Vagina (tissue), 2 donors: Measurements from ENCODE around the gene THAP12. TPM values are rescaled to one million over a fixed set of nuclear protein-coding genes. Genes with fewer than 3 reads are reported as not detected.

ENCODE experiments used
- DNase-seq, 2 donors: peaks; one replicate each; pipeline ENCODE4 v3.0.0-alpha.2; 2017; ENCODE audit errors: extremely low spot score in 2 of 2
- H3K27ac ChIP-seq: fragments of 200-600 bp; sonication (generic); one replicate; pipeline ENCODE4 v1.5.1; 2019
- H3K27me3 ChIP-seq: fragments of 200-600 bp; sonication (generic); one replicate; pipeline ENCODE4 v1.5.1; 2019
- H3K36me3 ChIP-seq, 2 donors: fragments of 200-600 bp; sonication (generic); one replicate each; pipeline ENCODE4 v1.5.1; 2017 to 2019
- H3K4me1 ChIP-seq: fragments of 200-600 bp; sonication (generic); one replicate; pipeline ENCODE4 v1.5.1; 2019
- H3K4me3 ChIP-seq, 2 donors: fragments of 200-600 bp; sonication (generic); 1 replicate in 1 of 2; 2 replicates in 1 of 2; pipeline ENCODE4 v1.5.1; 2016 to 2019
- H3K9me3 ChIP-seq: fragments of 200-600 bp; sonication (generic); one replicate; pipeline ENCODE4 v1.5.1; 2019
- POLR2A ChIP-seq, 2 donors: fragments of 450-650 bp; IDR thresholded peaks; one replicate each; pipeline ENCODE4 v1.6.1; 2017; ENCODE audit warnings: antibody characterized with exemption in 2 of 2, mild to moderate bottlenecking in 2 of 2, moderate library complexity in 2 of 2
- POLR2AphosphoS5 ChIP-seq, 2 donors: sonication (generic); formaldehyde crosslinking; IDR thresholded peaks; one replicate each; pipeline ENCODE4 v1.9.0; 2017; ENCODE audit warnings: antibody characterized with exemption in 2 of 2, mild to moderate bottlenecking in 2 of 2, low read depth in 1 of 2; ENCODE audit not compliant: insufficient read depth in 1 of 2
- intact Hi-C: fragments of 100-400 bp; cut with DNase I; formaldehyde crosslinking; loops from one replicate; pipeline ENCODE4 v1.15.1; 2023
- total RNA-seq: library from RNA; depleted of rRNA; stranded (reverse); fragments of >200 nt; gene quantifications from one replicate; pipeline ENCODE4 v1.2.3, GENCODE V29; 2016
- TF ChIP-seq, protein P1 (sequence below), 3 experiments: fragments of 450-650 bp in 2 of 3; fragments of 200-600 bp in 1 of 3; sonication (generic) in 1 of 3; IDR thresholded peaks; one replicate each; pipeline ENCODE4 v1.5.1; 2017 to 2019; ENCODE audit warnings: antibody characterized with exemption in 3 of 3, mild to moderate bottlenecking in 2 of 3, moderate library complexity in 2 of 3

The THAP12 gene
- total RNA-seq, 1 donor from 2014 or later = 25.8 TPM

DNA sequence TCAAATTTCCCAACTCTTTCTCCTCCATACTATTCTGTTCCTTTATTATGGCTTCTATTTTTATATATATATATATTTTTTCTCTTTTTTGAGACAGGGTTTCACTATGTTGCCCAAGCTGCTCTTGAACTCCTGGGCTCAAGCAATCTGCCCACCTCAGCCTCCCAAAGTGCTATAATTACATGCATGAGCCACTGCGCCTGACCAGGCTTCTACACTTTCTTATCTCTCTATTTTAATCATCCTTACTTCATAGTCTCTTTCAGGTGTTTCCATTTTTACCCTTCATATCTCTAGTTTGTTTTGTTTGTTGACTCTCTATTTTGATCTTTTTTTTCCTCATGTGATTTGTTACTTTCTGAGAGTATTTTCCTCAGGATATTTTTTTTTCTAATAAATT is 20.0 kb upstream of the THAP12 start:
- Histone ChIP-seq H3K4me1 (no peaks in the 10 kb centered on the region), H3K36me3 (no peaks in the 10 kb centered on the region), H3K27me3 (no peaks in the 10 kb centered on the region), H3K4me3 (no peak overlapping the region), H3K27ac (no peak overlapping the region), H3K9me3 (no peaks in the 10 kb centered on the region)
- intact Hi-C loops = no loop called here
- TF ChIP-seq, protein P1, sequence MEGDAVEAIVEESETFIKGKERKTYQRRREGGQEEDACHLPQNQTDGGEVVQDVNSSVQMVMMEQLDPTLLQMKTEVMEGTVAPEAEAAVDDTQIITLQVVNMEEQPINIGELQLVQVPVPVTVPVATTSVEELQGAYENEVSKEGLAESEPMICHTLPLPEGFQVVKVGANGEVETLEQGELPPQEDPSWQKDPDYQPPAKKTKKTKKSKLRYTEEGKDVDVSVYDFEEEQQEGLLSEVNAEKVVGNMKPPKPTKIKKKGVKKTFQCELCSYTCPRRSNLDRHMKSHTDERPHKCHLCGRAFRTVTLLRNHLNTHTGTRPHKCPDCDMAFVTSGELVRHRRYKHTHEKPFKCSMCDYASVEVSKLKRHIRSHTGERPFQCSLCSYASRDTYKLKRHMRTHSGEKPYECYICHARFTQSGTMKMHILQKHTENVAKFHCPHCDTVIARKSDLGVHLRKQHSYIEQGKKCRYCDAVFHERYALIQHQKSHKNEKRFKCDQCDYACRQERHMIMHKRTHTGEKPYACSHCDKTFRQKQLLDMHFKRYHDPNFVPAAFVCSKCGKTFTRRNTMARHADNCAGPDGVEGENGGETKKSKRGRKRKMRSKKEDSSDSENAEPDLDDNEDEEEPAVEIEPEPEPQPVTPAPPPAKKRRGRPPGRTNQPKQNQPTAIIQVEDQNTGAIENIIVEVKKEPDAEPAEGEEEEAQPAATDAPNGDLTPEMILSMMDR (IDR thresholded peaks at IDR 0.05) = no peak
- no peak for TF ChIP-seq POLR2A (IDR thresholded peaks at IDR 0.05)
- no peak for TF ChIP-seq POLR2AphosphoS5 (IDR thresholded peaks at IDR 0.05; ENCODE audit: insufficient read depth in 1 of 2, low read depth in 1 of 2)
- no peak for DNase-seq

DNA sequence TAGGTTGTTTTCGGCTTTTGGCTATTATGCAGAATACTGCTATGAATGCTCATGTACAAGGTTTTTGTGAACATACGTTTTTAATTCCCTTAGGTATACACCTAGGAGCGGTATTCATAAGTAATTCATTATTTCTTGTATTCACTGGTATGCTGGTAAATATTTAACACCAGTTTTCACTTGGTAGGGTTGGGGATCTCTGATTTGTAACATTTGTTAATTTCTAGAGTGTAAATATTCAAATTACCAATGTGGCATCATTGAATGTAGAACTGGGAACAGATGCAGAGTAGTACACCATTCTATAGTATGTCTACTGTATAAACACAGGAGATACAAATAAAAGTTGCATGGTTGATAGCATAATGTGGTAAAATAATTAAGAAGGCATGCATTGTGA is 16.5 kb upstream of the THAP12 start:
- Histone ChIP-seq H3K4me3 (no peak overlapping the region), H3K36me3 (no peaks in the 10 kb centered on the region), H3K27ac (no peak overlapping the region), H3K27me3 (no peaks in the 10 kb centered on the region), H3K9me3 (no peaks in the 10 kb centered on the region), H3K4me1 (no peaks in the 10 kb centered on the region)
- no peak for DNase-seq
- TF ChIP-seq POLR2AphosphoS5 (IDR thresholded peaks at IDR 0.05; ENCODE audit: insufficient read depth in 1 of 2, low read depth in 1 of 2) (no peak), POLR2A (IDR thresholded peaks at IDR 0.05) (no peak)
- TF ChIP-seq, protein P1 (IDR thresholded peaks at IDR 0.05) = no peak
- intact Hi-C loops = no loop called here

DNA sequence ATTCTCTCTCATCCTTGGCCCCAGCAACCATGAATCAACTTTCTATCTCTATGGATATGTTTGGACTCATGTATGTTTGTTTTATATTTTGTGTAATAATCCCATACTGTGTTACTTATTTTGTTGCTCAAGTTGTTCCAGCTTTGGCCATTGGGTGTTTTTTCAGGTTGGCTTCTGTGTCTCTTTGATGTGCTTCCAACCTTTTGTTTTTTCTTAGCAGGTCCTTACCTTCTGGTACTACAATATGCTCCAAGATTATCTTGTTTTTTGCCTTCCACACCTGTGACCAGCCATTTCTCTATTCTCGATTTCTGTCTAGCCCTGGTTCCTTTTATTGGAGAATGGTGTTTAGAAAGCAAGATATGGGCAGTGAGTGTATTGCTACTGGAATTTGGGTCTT is 14.4 kb upstream of the THAP12 start:
- Histone ChIP-seq H3K4me1 (no peaks in the 10 kb centered on the region), H3K36me3 (no peaks in the 10 kb centered on the region), H3K4me3 (no peak overlapping the region), H3K27ac (no peak overlapping the region), H3K27me3 (no peaks in the 10 kb centered on the region), H3K9me3 (no peaks in the 10 kb centered on the region)
- no peak for TF ChIP-seq POLR2A (IDR thresholded peaks at IDR 0.05)
- TF ChIP-seq, protein P1 (IDR thresholded peaks at IDR 0.05) = no peak
- intact Hi-C loops = no loop called here
- peak in 1 of 2 donors; percentile 0 for DNase-seq

DNA sequence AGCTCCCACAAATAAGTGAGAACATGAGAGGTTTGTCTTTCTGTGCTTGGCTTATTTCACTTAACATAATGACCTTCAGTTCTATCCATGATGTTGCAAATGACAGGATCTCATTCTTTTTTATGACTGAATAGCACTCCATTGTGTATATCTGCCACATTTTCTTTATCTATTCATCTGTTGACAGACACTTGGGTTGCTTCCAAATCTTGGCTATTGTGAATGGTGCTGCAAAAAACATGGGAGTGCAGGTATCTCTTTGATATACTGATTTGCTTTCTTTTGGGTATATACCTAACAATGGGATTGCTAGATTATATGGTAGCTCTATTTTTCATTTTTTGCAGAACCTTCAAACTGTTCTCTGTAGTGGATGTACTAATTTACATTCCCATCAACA is 13.5 kb upstream of the THAP12 start:
- TF ChIP-seq POLR2A (IDR thresholded peaks at IDR 0.05) (no peak), POLR2AphosphoS5 (IDR thresholded peaks at IDR 0.05; ENCODE audit: insufficient read depth in 1 of 2, low read depth in 1 of 2) (no peak)
- TF ChIP-seq, protein P1 (IDR thresholded peaks at IDR 0.05) = no peak
- intact Hi-C loops = no loop called here
- DNase-seq = no peak
- H3K36me3 ChIP-seq = no peaks in the 10 kb centered on the region
- H3K27ac ChIP-seq = no peak overlapping the region
- H3K27me3 ChIP-seq = no peaks in the 10 kb centered on the region
- no peaks in the 10 kb centered on the region for H3K9me3 ChIP-seq
- no peak overlapping the region for H3K4me3 ChIP-seq
- H3K4me1 ChIP-seq = no peaks in the 10 kb centered on the region

DNA sequence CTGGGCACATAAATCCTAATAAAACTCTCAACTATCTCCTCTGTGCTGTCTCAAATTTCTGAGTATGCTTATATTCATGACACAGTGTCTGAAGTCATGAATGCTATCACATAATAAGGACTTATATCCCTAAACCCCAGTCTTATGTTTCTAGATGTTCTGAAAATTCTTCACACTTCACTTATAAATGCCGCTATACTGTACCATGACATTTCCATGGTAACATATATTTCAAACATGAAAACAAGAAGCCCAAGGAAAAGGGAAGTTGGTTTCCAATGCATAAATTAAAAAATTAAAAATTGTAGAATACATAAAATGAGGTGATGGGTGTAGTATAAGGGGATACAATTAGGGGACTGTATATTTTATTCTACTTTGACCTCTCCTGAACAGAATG is 11.9 kb upstream of the THAP12 start:
- no peak overlapping the region for H3K27ac ChIP-seq
- H3K9me3 ChIP-seq = no peaks in the 10 kb centered on the region
- TF ChIP-seq POLR2A (IDR thresholded peaks at IDR 0.05) (no peak), POLR2AphosphoS5 (IDR thresholded peaks at IDR 0.05; ENCODE audit: insufficient read depth in 1 of 2, low read depth in 1 of 2) (no peak)
- TF ChIP-seq, protein P1 (IDR thresholded peaks at IDR 0.05) = no peak
- H3K4me1 ChIP-seq = no peaks in the 10 kb centered on the region
- DNase-seq = no peak
- no peak overlapping the region for H3K4me3 ChIP-seq
- no peaks in the 10 kb centered on the region for H3K36me3 ChIP-seq
- intact Hi-C loops = no loop called here
- H3K27me3 ChIP-seq = no peaks in the 10 kb centered on the region
